Stimulated activated CD4-positive, alpha-beta T cell treated with anti-CD3 and anti-CD28 coated beads, TNF-alpha, amount 100 ng/mL, for 48 hours (primary cell): ENCODE results near the gene ALDH3B1.

Source experiments
- DNase-seq, 3 donors: peaks; one replicate each; pipeline ENCODE4 v3.0.0-alpha.2; 2020; ENCODE audit warnings: low read depth in 3 of 3

ALDH3B1 gene

DNA sequence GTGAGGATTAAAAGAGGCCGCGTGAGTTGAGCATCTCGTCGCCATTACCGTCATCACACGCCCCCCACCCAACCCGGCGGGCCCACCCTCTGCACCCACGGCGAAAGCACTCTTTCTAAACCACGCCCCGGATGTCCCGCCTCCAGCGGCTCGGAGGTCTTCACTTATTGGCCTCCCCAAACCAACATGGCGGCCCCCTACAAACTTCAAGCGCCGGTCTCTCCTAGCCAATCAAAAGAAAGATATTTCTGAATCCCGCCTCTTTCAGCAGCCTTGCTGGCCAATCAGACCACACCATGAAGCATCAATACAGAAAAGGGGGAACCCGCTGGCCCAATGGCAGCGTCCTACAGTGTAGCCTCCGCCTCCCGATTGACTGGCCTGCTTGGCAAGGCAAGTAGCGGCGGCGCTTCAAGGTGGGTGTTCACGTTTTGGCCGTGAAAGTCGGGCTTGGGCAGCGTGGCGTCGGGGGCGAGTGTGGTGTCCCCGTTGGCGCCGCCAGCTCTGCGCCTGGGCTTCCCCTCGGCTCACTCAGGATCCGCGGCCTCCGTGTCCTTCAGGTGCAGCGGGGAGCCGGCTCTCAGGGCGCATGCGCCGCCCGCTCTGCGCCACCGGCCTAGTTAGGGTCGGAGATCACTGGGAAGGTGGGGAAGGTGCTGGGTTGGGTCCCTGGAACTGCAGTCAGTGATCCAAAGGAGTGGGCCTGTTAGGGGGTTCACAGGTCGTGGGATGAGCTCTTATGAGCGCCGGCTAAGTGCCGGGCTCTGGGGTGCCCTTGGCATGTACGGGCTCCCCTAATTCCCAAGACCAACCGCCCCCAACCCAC lies 20.4 kb downstream of the ALDH3B1 start, which contains the start of gene NDUFS8:
Gene NDUFS8, plus strand, starts transcription at position 364 of the 826 bp plus-strand sequence. CDS start 1,471 bp downstream, outside the sequence.
- peak; percentile 85 to 95 (median 93) for DNase-seq

DNA sequence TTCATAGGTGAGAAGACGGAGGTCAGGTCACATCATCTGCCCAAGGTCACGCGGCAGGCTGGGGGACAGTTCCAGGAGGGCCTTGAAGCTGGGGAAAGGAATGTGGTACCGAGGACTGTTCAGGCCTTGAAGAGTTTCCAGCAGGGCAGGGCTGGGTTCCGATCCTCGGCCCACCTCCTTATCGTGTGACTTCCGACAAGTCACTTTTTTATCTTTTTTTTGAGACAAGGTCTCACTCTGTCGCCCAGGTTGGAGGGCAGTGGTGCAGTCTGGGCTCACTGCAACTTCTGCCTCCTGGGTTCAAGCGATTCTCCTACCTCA lies 21.0 kb downstream of the ALDH3B1 start:
- peak in 1 of 3 donors; percentile 14 for DNase-seq

DNA sequence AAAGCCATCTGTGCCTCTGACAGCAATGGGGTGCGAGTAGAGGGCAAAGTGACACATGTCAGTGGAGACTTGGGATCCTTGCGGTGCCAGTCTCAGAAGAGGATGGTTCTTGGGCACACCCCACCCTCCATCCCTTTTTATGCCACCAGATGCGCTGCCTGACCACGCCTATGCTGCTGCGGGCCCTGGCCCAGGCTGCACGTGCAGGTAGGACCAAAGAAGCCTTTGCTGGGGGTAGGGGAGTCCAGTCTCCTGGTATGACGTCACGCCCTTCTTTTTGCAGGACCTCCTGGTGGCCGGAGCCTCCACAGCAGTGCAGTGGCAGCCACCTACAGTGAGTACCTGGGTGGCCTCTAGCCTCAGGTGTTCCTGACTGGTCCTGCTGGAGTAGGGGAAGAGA lies 21.9 kb downstream of the ALDH3B1 start:
- DNase-seq, result no peak

DNA sequence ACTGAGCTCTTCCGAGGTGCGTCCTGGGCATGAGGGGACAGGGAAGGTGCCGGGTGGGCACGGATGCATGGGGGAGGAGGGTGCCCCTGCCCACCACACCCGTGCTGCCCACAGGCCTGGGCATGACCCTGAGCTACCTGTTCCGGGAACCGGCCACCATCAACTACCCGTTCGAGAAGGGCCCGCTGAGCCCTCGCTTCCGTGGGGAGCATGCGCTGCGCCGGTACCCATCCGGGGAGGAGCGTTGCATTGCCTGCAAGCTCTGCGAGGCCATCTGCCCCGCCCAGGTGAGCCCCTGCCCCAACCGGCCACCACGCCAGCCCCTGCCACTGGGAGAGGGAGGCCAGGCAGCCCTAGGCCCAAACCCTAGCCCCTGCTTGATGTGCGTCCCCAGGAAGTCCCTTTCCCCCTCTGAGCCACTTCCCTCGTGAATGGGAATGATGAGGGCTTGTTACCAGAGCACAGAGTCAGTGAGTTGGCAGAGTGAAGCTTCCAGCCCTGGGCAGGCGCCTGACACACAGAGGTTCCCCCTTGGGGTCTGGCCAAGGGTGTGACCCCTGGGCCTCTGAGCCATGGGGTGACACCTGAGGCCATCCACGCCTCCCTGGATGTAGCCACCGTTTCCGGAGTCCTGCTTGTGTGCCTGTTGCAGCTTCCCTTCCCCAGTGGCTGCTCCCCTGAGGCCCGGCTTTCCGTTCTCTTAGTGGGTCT lies 23.0 kb downstream of the ALDH3B1 start:
- no peak for DNase-seq

DNA sequence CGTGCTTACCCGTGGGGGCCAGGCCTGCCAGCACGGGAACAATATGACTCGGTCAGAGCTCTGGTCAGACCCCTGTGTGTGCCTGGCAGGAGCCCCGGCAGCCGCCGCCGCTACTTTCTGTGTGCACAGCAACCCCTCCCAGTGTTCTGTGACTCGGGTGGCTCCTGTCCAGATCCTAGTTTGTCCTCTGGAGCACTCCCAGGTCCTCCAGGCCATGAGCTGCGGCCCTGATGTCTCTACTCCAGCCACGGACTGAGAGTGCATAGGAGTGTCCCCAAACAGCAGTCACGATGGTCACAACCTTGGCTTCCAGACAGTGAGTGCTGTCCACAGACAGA lies 23.6 kb downstream of the ALDH3B1 start:
- no peak for DNase-seq

DNA sequence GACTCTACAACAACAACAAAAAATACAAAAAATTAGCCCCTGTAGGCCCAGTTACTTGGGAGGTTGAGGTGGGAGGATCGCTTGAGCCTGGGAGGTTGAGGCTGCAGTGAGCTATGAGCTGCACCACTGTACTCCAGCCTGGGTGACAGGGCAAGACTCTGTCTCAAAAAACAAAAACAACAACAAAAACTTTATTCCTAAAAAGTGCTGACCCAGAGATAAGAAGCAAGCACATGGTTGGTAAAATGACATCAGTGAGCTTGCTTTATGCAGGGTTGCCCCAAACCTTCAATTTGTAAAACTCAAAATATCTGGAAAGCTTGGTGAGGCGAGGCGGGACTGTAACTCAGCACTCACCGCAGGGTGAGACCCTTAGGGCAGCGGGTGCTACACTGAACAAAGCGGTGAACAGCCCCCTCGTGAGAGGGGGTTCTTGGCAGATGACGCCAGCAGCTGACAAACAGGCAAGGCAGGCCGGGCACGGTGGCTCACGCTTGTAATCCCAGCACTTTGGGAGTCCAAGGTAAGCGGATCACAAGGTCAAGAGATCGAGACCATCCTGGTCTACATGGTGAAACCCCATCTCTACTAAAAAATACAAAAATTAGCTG lies 25.2 kb downstream of the ALDH3B1 start:
- no peak for DNase-seq

DNA sequence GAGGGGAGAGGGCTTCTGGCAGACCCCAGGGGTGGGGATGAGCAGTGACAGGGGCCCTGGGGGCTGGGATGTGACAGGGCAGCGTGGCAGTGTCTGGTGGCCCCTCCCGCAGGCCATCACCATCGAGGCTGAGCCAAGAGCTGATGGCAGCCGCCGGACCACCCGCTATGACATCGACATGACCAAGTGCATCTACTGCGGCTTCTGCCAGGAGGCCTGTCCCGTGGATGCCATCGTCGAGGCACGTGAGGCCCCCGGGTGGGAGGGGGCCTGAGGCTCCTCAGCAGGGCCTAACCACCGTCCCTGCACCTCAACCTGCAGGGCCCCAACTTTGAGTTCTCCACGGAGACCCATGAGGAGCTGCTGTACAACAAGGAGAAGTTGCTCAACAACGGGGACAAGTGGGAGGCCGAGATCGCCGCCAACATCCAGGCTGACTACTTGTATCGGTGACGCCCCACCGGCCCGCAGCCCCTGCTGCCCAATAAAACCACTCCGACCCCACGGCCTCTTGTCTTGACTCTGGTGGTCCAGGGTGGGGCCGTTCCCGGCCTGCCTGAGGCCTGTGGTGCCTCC lies 26.1 kb downstream of the ALDH3B1 start:
- no peak for DNase-seq

DNA sequence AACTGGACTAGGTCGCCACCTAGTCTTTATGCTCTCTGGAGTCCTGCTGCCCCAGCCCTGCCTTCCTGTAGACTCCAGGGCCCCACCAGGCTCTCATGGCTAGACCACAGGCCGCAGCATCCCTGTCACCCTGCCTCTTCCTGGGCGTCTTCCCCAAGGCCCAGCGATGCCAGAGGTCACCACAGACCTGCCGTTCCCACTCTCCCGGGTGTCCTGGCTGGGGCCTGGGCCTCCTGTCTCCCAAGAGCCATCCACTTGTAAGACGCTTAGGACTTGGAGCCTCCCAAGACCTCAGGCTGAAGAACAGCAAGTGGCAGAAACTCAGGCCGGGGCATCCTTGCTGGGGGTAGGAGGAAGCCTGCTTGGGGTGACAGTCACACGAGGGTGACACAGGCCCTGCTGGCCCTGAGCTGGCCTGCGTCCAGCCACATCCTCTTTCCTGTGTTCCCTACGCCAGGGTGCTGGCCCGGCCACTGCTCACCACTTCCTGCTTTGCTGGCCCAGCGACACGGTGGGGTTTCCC lies 26.7 kb downstream of the ALDH3B1 start:
- no peak for DNase-seq

DNA sequence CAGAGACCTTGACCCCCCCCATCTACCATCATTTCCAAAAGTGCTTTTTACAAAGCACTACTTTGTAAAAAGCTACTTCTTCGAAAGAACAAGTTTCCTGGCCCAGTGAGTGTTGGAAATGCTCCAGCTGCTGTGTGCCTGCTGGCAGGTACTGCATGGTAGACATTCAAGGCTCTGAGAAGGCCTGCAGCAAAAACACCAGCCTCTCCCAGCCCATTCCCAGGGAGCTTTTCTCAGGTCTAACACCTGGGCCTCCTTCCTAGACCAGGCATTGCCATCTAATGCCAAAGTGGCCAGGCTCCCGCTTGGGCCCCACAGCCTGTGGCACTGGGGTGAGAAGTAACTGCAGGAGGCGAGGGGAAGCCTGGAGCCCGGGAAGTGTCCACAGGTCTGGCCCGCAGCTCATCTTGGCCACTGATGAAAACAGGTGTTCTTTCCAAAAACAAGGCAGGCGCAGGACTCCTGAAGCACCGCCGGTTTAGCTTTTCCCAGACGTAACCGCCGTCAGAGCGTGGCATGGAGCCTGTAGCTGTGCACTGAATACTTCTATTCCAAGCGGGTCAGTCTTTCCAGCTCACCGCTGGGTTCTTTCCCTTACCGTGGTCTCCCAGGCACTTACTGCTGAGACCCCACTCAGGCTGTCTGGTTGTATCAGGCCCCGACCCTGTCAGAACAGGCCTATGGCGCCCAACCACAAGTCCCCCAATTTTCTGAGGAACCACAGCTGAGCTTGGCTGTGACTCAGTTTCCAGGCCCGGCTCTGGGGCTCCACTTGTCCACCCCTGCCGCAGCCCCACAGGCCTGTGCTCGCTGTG lies 27.5 kb downstream of the ALDH3B1 start:
- no peak for DNase-seq

DNA sequence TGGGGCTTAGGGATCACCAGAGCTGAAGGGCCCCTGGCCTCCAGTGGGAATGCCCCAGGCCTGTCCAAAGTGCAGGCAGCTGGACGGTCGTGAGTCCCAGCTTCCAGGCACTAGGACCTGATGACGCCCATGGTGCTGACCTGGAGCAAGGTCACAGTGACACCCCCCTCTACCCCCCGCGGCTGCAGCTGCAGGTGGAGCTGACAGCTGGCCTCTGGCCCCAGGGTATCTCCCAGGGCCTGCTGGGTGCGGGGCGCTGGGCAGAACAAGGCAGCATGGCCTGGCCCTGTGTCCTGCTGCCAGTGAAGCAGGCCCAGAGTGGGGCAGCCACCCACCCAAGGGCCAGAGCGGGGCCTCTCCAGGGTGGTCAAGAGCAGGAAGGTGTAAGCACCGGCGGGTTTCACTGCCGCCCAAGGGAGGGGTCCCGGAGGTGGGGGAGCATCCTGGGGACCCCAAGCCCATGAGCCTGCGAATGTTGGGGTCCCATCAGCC lies 28.1 kb downstream of the ALDH3B1 start:
- no peak for DNase-seq

DNA sequence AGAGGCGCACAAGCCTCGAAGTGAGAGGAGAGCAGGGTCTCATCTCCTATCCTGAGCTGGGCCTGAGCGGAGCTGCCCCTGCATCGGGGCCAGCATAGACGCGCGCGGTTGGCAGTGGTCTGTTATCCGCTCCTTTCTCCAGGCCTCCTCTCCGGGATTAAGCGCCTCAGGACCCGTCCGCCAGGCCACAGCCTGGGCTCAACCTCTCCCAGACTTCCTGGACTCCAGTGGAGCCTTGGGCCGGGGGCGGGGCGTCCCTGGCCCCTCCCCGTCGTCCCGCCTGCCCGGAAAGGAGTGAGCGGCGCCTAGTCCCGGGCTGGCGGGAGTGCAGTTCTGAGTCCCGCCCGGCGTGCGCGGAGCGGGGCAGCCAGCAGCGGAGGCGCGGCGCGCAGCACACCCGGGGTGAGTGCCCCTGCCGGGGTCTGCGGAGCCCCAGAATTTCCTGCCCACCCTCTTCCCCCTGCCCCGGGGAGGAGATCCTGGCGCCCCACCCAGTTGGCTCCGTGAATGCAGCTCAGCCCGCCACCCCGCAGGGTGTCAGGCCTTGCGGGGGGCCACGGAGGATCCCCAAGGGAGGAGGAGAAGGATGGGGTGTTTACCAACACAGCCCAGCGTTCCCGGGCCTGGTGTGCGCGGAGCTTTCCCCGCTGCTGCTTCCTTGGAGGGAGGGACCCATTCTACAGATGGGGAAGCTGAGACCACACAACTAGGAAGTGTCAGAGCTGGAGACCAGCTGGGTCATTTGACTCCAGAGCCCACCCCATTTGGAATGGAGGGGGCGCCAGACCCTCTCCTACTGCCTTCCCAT lies 28.8 kb downstream of the ALDH3B1 start, which contains the start of gene TCIRG1:
Gene TCIRG1, plus strand, starts transcription at position 308 of the 808 bp plus-strand sequence. CDS start 2,247 bp downstream, outside the sequence.
- peak in 2 of 3 donors; percentile 41 to 59 for DNase-seq

DNA sequence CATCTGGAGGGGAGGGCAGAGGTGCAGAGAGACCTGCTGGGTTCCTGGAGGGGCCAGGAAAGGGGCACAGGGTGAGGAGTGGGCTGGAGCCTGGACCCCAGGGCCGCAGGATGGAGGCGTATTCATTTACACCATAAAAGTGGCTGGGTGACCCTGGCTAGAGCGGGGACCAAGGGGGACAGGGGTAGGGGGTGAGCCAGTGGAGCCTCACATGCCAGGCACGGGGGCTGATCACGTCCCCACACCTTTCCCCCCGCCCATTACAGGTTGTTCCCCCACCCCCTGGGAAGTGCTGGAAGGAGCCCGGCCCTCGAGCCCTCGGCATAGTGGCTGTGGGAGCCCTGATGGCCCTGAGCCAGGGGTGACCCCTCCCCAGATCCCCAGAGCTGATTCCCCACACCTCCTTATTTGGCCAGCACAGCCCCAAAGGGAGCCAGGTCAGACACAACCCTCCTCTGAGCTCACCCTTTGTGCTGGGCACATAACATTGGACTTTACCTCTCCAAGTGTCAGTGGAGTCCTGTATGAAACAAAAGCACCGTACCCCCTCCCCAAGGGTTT lies 29.5 kb downstream of the ALDH3B1 start:
- DNase-seq, result no peak

DNA sequence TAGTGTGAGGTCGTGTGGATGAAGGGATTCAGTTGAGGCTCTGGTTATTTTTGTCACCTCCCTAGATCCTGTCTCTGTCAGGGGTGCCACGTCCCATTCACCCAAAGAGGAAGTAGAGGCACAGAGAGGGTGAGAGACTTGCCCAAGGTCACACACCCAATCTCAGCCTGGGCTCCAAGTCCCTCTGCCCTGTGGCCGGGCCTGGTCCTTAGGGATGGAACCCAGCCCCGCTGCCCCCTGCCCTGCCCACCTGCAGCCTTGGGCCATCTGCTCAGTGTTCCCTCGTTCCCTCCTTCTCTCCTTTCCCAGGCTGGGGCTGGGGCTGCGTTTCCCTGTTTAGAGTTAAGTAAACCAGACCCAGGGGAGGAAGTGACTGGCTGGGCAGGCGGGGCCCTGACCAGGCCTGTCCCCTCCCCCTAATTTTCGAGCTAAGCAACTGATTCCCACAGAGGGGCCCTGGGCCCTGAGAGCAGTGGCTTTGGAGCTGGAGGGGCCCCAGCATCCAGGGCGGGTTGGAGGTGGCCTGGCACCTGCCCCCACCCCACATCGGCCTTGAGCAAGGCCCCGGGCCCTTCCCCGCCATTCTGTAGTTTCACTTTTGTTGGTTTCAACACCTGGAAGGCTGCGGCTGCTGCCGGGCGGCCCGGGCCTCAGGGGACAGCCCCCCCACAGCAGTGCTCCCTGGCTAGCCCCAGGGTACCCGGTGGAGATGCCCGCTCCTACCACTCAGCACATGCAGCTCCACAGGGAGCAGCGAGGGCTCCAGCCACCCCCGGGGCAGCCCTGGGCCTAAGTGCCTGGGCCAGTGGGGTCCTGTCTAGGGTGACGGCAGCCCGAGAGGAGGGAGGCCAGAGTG lies 30.2 kb downstream of the ALDH3B1 start:
- DNase-seq, result peak in 1 of 3 donors; percentile 31

DNA sequence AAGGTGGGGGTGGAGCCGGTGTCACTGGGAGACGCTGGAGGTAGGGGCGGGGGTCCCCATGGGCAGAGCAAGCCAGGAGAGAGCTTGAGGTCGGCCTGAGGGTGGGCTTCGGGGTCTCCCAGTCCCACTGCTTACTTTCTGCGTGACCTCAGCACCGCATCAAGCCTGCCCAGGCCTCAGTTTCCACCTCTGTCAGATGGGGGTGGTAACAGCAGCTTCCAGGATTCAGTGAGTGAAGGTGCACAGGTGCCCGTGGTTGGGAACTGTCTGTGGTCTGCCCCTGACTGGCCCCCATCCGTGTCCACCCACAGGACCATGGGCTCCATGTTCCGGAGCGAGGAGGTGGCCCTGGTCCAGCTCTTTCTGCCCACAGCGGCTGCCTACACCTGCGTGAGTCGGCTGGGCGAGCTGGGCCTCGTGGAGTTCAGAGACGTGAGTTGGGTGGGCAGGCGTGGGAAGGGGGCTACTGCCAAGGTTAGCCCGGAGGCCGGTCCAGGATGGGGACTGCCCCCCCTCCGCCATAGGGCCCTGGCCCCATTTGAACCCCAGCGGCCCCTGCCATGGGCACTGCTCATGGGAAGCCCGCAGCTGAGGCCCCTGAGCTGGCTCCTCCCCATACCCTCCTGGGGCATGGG lies 30.9 kb downstream of the ALDH3B1 start:
- DNase-seq, result no peak

DNA sequence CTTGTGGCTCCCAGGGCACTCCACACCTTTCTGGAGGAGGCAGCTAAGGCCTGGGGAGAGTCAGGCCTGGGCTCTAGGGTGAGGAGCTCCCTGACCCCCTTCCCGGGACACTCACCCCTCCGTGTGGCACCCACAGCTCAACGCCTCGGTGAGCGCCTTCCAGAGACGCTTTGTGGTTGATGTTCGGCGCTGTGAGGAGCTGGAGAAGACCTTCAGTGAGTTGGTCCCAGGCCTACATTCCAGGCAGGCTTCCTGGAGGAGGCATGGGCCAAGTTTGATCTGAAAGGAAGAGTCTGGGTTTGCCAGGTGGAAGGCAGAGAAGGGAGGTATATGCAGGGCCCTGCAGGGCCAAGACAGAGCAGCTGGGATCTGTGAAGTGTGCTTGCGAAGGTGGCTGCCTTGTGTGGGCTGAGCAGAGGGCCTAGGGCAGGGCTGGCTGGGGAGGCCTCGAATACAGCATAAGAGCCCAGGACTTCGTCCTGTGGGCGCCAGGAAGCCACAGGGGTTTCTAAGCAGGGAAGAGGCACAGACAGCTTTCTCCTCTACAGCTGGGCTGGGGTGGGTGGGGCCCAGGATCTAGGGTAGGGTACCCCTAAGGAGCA lies 31.6 kb downstream of the ALDH3B1 start:
- DNase-seq, result no peak

DNA sequence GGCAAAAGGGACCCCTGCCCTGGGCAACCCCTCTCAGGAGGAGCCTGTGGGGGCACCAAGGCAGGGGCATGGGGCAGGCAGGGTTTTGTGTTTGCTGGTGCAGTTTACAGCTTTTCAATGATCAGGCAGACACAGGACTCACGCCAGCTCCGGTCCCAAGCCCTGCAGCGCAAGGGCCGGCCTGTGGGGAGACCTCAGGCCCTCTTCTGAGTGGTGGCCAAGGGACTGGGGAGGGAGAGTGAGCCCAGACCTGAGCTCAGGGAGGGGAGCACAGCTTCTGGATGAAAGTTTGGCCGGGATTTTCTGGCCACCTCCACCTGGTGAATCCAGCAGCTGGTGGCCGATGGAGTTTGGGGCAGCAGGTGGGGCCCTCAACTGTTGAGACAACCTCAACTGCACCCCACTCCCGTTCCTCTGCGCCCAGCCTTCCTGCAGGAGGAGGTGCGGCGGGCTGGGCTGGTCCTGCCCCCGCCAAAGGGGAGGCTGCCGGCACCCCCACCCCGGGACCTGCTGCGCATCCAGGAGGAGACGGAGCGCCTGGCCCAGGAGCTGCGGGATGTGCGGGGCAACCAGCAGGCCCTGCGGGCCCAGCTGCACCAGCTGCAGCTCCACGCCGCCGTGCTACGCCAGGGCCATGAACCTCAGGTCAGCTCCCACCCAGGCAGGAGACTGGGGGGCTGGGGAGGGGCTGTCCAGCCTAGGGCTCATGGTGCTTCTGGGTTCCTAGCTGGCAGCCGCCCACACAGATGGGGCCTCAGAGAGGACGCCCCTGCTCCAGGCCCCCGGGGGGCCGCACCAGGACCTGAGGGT lies 32.3 kb downstream of the ALDH3B1 start:
- DNase-seq, result no peak

DNA sequence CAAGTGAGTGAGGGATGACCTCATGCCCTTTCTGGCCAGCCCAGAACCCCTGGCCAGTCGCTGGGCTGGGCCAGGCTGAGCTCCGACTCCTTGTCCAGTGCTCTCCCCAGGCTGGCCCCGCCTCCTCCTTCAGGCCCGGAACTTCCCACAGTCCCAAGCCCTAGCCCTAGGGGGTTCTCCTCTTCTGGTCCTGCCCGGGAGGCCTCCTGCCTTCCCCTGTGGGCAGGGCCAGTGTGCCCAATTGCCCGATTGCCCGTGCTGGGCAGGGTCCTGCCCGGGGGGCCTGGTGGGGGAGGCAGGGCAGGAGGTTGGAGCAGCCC lies 32.9 kb downstream of the ALDH3B1 start:
- DNase-seq, result no peak
